DND-41 (cell line): ENCODE measurements around the gene RNF112.

Experiments
- EZH2 ChIP-seq: IDR thresholded peaks from 3 replicates; pipeline ENCODE4 v1.6.1; 2012; ENCODE audit warnings: borderline replicate concordance, low read depth, mild to moderate bottlenecking, moderate library complexity, low read length, inconsistent platforms; ENCODE audit not compliant: severe bottlenecking
- TF ChIP-seq, protein P1 (sequence below): IDR thresholded peaks from 2 replicates; pipeline ENCODE4 v1.5.1; 2012; ENCODE audit warnings: borderline replicate concordance, low read length, moderate library complexity, mild to moderate bottlenecking; ENCODE audit not compliant: poor library complexity, severe bottlenecking; ENCODE audit errors: extremely low read depth

DNA sequence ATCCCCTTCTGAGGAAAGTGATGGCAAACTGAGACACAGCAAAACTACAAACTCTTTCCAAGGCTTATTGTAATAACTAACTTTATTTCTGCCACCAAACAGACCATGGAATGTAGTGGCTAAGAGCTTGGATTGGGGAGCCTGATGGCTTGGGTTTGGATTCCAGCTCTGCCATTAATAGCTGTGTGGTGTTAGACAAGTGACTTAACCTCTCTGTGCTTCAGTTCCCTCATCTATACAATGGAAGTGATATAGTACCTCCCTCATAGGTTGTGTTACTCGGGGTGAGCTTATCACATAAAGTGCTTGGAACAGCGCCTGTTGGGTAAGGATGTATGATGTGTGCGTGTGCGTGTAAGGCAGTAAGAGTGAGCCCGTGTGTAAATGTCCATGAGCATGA, 5.9 kb upstream of the RNF112 start:
- TF ChIP-seq, protein P1, sequence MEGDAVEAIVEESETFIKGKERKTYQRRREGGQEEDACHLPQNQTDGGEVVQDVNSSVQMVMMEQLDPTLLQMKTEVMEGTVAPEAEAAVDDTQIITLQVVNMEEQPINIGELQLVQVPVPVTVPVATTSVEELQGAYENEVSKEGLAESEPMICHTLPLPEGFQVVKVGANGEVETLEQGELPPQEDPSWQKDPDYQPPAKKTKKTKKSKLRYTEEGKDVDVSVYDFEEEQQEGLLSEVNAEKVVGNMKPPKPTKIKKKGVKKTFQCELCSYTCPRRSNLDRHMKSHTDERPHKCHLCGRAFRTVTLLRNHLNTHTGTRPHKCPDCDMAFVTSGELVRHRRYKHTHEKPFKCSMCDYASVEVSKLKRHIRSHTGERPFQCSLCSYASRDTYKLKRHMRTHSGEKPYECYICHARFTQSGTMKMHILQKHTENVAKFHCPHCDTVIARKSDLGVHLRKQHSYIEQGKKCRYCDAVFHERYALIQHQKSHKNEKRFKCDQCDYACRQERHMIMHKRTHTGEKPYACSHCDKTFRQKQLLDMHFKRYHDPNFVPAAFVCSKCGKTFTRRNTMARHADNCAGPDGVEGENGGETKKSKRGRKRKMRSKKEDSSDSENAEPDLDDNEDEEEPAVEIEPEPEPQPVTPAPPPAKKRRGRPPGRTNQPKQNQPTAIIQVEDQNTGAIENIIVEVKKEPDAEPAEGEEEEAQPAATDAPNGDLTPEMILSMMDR, result no peak
- no peak for TF ChIP-seq EZH2
